Upper lobe of left lung (tissue), 6 donors: ENCODE data around the gene ZBTB16. TPM values are rescaled to one million over a fixed set of nuclear protein-coding genes. Genes with fewer than 3 reads are reported as not detected.
A peak's percentile ranks its signal among the peaks of the same experiment; 100 is the strongest.

ENCODE experiments used
- ATAC-seq, 2 donors: fragments of 200-7000 bp; cut with Tn5 transposase; one replicate each; pipeline ENCODE4 v1.9.1; 2022; ENCODE audit warnings: mild to moderate bottlenecking in 2 of 2, moderate library complexity in 2 of 2; ENCODE audit not compliant: low FRiP score in 2 of 2
- DNase-seq, 2 donors: peaks; one replicate each; pipeline ENCODE4 v3.0.0-alpha.2; 2019 to 2020
- H3K27ac ChIP-seq, 4 donors: fragments of 200-600 bp; sonication (generic); one replicate each; pipeline ENCODE4 v1.5.1; 2016 to 2019
- H3K27me3 ChIP-seq, 4 donors: fragments of 200-600 bp; sonication (generic); one replicate each; pipeline ENCODE4 v1.5.1; 2017 to 2019
- H3K36me3 ChIP-seq, 4 donors: fragments of 200-600 bp; sonication (generic); one replicate each; pipeline ENCODE4 v1.5.1; 2016 to 2019
- H3K4me1 ChIP-seq, 4 donors: fragments of 200-600 bp; sonication (generic); one replicate each; pipeline ENCODE4 v1.5.1; 2018 to 2019
- H3K4me3 ChIP-seq, 4 donors: fragments of 200-600 bp; sonication (generic); one replicate each; pipeline ENCODE4 v1.5.1; 2017 to 2019; ENCODE audit warnings: mild to moderate bottlenecking in 2 of 4, moderate library complexity in 1 of 4
- H3K9me3 ChIP-seq, 4 donors: fragments of 200-600 bp; sonication (generic); one replicate each; pipeline ENCODE4 v1.5.1; 2018 to 2019
- EP300 ChIP-seq, 4 donors: sonication (generic); formaldehyde crosslinking; IDR thresholded peaks; one replicate each; pipeline ENCODE4 v1.5.1; 2017; ENCODE audit warnings: antibody characterized with exemption in 4 of 4, control low read depth in 2 of 4
- POLR2A ChIP-seq, 4 donors: fragments of 450-650 bp; IDR thresholded peaks; one replicate each; pipeline ENCODE4 v1.5.1; 2016 to 2017; ENCODE audit warnings: antibody characterized with exemption in 4 of 4, mild to moderate bottlenecking in 2 of 4
- POLR2AphosphoS5 ChIP-seq, 2 donors: sonication (generic); formaldehyde crosslinking; IDR thresholded peaks; one replicate each; pipeline ENCODE4 v1.5.1; 2017; ENCODE audit warnings: antibody characterized with exemption in 2 of 2
- WGBS, 2 donors: methylation state at CpG; one replicate each; pipeline ENCODE4 v1.1.5; 2017 to 2018; 5-methylcytosine and 5-hydroxymethylcytosine counted together
- total RNA-seq, 6 donors: library from RNA; depleted of rRNA in 4 of 6; stranded (reverse); fragments of >200 nt in 4 of 6; gene quantifications; one replicate each; pipeline versions ENCODE4 v1.1.0 to v1.2.1, GENCODE V29; 2016 to 2021
- TF ChIP-seq, protein P1 (sequence below), 6 experiments: fragments of 450-650 bp in 4 of 6; fragments of 200-600 bp in 2 of 6; sonication (generic) in 2 of 6; IDR thresholded peaks; one replicate each; pipeline ENCODE4 v1.5.1; 2016 to 2019; ENCODE audit warnings: antibody characterized with exemption in 6 of 6
- donor health status: DM: no; HTN: no; CAD: no; lungs with moderate emphysema.
- donor health status: DM: no; HTN: yes; CAD: no; lungs with severe emphysema.

ZBTB16 gene
- total RNA-seq, 6 donors from 2014 or later: 110 to 584 (median 179) TPM

DNA sequence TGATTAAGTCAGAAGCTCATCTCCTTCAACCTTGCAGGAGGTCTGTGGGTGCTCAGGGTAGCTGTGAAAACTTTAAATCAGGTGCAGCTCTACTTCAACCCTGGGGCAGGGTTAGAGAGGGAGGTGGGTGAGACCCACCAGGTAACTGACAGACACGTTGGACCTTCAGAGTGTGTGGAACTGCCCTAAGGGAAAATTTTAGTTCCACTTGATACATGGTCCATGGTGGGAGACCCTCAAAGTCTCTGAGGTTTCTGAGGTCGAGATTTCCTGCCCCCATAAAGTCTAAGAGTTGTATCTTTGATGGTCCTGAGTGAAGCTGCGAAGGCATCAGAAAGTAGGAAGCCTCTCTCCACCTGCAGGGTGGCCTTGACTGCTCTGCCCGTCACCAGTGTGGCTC lies 212.8 kb downstream of the ZBTB16 start:
- DNase-seq: no peak
- 66 to 75% methylated on average over 3 to 4 of the region's 4 CpGs for WGBS, 2 donors
- H3K4me1 ChIP-seq: no peaks in the 10 kb centered on the region

GRCh38 chr11:114273071-114273470 lies 213.6 kb downstream of the ZBTB16 start:
- Histone ChIP-seq H3K4me1 (no peaks in the 10 kb centered on the region), H3K36me3 (peaks cover 0 to 4% (median 1%) of the 10 kb centered on the region in 4 donors), H3K27ac (no peak overlapping the region), H3K4me3 (no peak overlapping the region), H3K9me3 (no peaks in the 10 kb centered on the region), H3K27me3 (no peaks in the 10 kb centered on the region)
- no peak for TF ChIP-seq POLR2AphosphoS5 (IDR thresholded peaks at IDR 0.05)
- 88 to 94% methylated on average over 3 of the region's 3 CpGs for WGBS, 2 donors
- no peak for ATAC-seq
- DNase-seq: no peak

More for the DNA sequence above, 212.8 kb downstream of the ZBTB16 start:
- TF ChIP-seq, protein P1, sequence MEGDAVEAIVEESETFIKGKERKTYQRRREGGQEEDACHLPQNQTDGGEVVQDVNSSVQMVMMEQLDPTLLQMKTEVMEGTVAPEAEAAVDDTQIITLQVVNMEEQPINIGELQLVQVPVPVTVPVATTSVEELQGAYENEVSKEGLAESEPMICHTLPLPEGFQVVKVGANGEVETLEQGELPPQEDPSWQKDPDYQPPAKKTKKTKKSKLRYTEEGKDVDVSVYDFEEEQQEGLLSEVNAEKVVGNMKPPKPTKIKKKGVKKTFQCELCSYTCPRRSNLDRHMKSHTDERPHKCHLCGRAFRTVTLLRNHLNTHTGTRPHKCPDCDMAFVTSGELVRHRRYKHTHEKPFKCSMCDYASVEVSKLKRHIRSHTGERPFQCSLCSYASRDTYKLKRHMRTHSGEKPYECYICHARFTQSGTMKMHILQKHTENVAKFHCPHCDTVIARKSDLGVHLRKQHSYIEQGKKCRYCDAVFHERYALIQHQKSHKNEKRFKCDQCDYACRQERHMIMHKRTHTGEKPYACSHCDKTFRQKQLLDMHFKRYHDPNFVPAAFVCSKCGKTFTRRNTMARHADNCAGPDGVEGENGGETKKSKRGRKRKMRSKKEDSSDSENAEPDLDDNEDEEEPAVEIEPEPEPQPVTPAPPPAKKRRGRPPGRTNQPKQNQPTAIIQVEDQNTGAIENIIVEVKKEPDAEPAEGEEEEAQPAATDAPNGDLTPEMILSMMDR (IDR thresholded peaks at IDR 0.05): no peak
- TF ChIP-seq POLR2A (IDR thresholded peaks at IDR 0.05): no peak
- TF ChIP-seq POLR2AphosphoS5 (IDR thresholded peaks at IDR 0.05): no peak
- TF ChIP-seq EP300 (IDR thresholded peaks at IDR 0.05): no peak
- ATAC-seq: no peak
- no peaks in the 10 kb centered on the region for H3K27me3 ChIP-seq
- no peak overlapping the region for H3K4me3 ChIP-seq
- no peaks in the 10 kb centered on the region for H3K9me3 ChIP-seq
- no peak overlapping the region for H3K27ac ChIP-seq
- peaks cover 0 to 4% (median 1%) of the 10 kb centered on the region in 4 donors for H3K36me3 ChIP-seq

GRCh38 chr11:114273890-114274635 lies 214.6 kb downstream of the ZBTB16 start:
- Histone ChIP-seq H3K27me3 (no peaks in the 10 kb centered on the region), H3K9me3 (no peaks in the 10 kb centered on the region), H3K4me3 (no peak overlapping the region), H3K27ac (no peak overlapping the region), H3K4me1 (no peaks in the 10 kb centered on the region), H3K36me3 (peaks cover 0 to 4% (median 1%) of the 10 kb centered on the region in 4 donors)
- DNase-seq (no peak), ATAC-seq (no peak)
- WGBS, 2 donors: 76 to 80% methylated on average over 4 to 5 of the region's 5 CpGs
- TF ChIP-seq, protein P1 (IDR thresholded peaks at IDR 0.05): no peak
- no peak for TF ChIP-seq POLR2AphosphoS5 (IDR thresholded peaks at IDR 0.05)
- no peak for TF ChIP-seq POLR2A (IDR thresholded peaks at IDR 0.05)
- no peak for TF ChIP-seq EP300 (IDR thresholded peaks at IDR 0.05)

GRCh38 chr11:114274637-114275036 lies 215.1 kb downstream of the ZBTB16 start:
- H3K36me3 ChIP-seq: peaks cover 0 to 4% (median 1%) of the 10 kb centered on the region in 4 donors
- WGBS, 2 donors: 72 to 78% methylated on average over 3 of the region's 3 CpGs
- no peak for ATAC-seq
- H3K4me3 ChIP-seq: no peak overlapping the region
- H3K27ac ChIP-seq: no peak overlapping the region
- no peak for DNase-seq
- TF ChIP-seq EP300 (IDR thresholded peaks at IDR 0.05): no peak
- TF ChIP-seq, protein P1 (IDR thresholded peaks at IDR 0.05): no peak
- no peak for TF ChIP-seq POLR2A (IDR thresholded peaks at IDR 0.05)
- TF ChIP-seq POLR2AphosphoS5 (IDR thresholded peaks at IDR 0.05): no peak
- H3K27me3 ChIP-seq: no peaks in the 10 kb centered on the region
- peaks cover 0 to 3% (median under 1%) of the 10 kb centered on the region in 4 donors for H3K4me1 ChIP-seq
- no peaks in the 10 kb centered on the region for H3K9me3 ChIP-seq

DNA sequence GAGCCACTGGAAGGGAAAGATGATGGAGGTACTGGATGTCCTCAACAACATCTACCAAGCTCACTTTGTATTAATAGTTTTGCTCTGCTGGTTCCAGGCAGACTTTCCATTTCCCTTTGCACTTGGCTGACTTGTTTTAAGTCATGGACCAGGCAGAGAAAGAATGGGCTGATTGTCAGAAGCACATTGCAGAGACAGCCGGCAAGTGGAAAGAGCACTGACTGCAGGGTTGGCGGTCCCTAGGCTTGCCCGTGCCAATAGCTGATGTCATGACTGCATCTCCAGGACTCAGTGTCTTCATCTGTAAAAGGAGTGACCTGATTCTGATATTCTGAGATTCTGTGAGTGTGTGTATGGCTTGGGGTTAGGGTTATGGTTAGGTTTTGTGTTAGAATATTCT lies 215.8 kb downstream of the ZBTB16 start:
- DNase-seq (no peak), ATAC-seq (peak in 1 of 2 donors; percentile 72)
- Histone ChIP-seq H3K36me3 (peaks cover 0 to 3% (median under 1%) of the 10 kb centered on the region in 4 donors), H3K4me3 (no peak overlapping the region), H3K9me3 (no peaks in the 10 kb centered on the region), H3K27ac (no peak overlapping the region), H3K4me1 (peaks cover 2 to 7% (median 6%) of the 10 kb centered on the region in 4 donors), H3K27me3 (no peaks in the 10 kb centered on the region)
- WGBS, 2 donors: 72 to 77% methylated on average over 3 of the region's 3 CpGs
- no peak for TF ChIP-seq POLR2AphosphoS5 (IDR thresholded peaks at IDR 0.05)
- TF ChIP-seq, protein P1 (IDR thresholded peaks at IDR 0.05): no peak
- no peak for TF ChIP-seq EP300 (IDR thresholded peaks at IDR 0.05)
- no peak for TF ChIP-seq POLR2A (IDR thresholded peaks at IDR 0.05)
